ENCODE data around the gene MTX3.

MTX3 gene

GRCh38 chr5:79990598-79991507 lies at the start of gene MTX3:
TSS of gene MTX3 (minus strand) at chr5:79991262. CDS start at chr5:79991238, 24 bp downstream.
- peak; percentile 74 to 86 for DNase-seq (ENCODE audit: low read depth in 1 of 2, low spot score in 1 of 2)

- DNase-seq (ENCODE audit: low read depth in 1 of 2, low spot score in 1 of 2): no peak
Observed at GRCh38 chr5:80039650-80040049, 48.6 kb upstream of the MTX3 start.

GRCh38 chr5:80037366-80037765 lies 46.3 kb upstream of the MTX3 start:
- DNase-seq (ENCODE audit: low read depth in 1 of 2, low spot score in 1 of 2): no peak

GRCh38 chr5:80036615-80037014 lies 45.6 kb upstream of the MTX3 start:
- no peak for DNase-seq (ENCODE audit: low read depth in 1 of 2, low spot score in 1 of 2)

- DNase-seq (ENCODE audit: low read depth in 1 of 2, low spot score in 1 of 2): no peak
Observed at GRCh38 chr5:80035839-80036238, 44.8 kb upstream of the MTX3 start.

GRCh38 chr5:80034962-80035821 lies 44.1 kb upstream of the MTX3 start, which contains the start of gene THBS4:
TSS of gene THBS4 (plus strand) at chr5:80035348. CDS start at chr5:80035538, 190 bp downstream.
- no peak for DNase-seq (ENCODE audit: low read depth in 1 of 2, low spot score in 1 of 2)

- DNase-seq (ENCODE audit: low read depth in 1 of 2, low spot score in 1 of 2): no peak
Observed at GRCh38 chr5:80034559-80034958, 43.5 kb upstream of the MTX3 start.

GRCh38 chr5:80033513-80033912 lies 42.5 kb upstream of the MTX3 start:
- DNase-seq (ENCODE audit: low read depth in 1 of 2, low spot score in 1 of 2): no peak

- no peak for DNase-seq (ENCODE audit: low read depth in 1 of 2, low spot score in 1 of 2)
Observed at GRCh38 chr5:80031109-80031508, 40.0 kb upstream of the MTX3 start.

- DNase-seq (ENCODE audit: low read depth in 1 of 2, low spot score in 1 of 2): no peak
Observed at GRCh38 chr5:80026841-80027240, 35.8 kb upstream of the MTX3 start.

GRCh38 chr5:80025069-80025468 lies 34.0 kb upstream of the MTX3 start:
- no peak for DNase-seq (ENCODE audit: low read depth in 1 of 2, low spot score in 1 of 2)

- no peak for DNase-seq (ENCODE audit: low read depth in 1 of 2, low spot score in 1 of 2)
Observed at GRCh38 chr5:80010754-80011392, 19.8 kb upstream of the MTX3 start.

- DNase-seq (ENCODE audit: low read depth in 1 of 2, low spot score in 1 of 2): no peak
Observed at GRCh38 chr5:80008995-80009765, 18.1 kb upstream of the MTX3 start.

- DNase-seq (ENCODE audit: low read depth in 1 of 2, low spot score in 1 of 2): no peak
Observed at GRCh38 chr5:80002677-80003076, 11.6 kb upstream of the MTX3 start.

GRCh38 chr5:79999722-80000121 lies 8.7 kb upstream of the MTX3 start:
- no peak for DNase-seq (ENCODE audit: low read depth in 1 of 2, low spot score in 1 of 2)

- DNase-seq (ENCODE audit: low read depth in 1 of 2, low spot score in 1 of 2): no peak
Observed at GRCh38 chr5:79992891-79993657, 2.0 kb upstream of the MTX3 start.

GRCh38 chr5:79990205-79990597 lies 861 bp downstream of the MTX3 start:
- DNase-seq (ENCODE audit: low read depth in 1 of 2, low spot score in 1 of 2): peak in 1 of 2 donors; percentile 29

- DNase-seq (ENCODE audit: low read depth in 1 of 2, low spot score in 1 of 2): no peak
Observed at GRCh38 chr5:79986260-79986659, 4.8 kb downstream of the MTX3 start.

- no peak for DNase-seq (ENCODE audit: low read depth in 1 of 2, low spot score in 1 of 2)
Observed at GRCh38 chr5:79985288-79985687, 5.8 kb downstream of the MTX3 start.

- no peak for DNase-seq (ENCODE audit: low read depth in 1 of 2, low spot score in 1 of 2)
Observed at GRCh38 chr5:79984363-79984762, 6.7 kb downstream of the MTX3 start.
